Central memory CD8-positive, alpha-beta T cell (primary cell): ENCODE results near the gene RASSF5.

Experiments
- ATAC-seq: fragments of 150-1000 bp; cut with Tn5 transposase; replicated peaks from 2 replicates; pipeline ENCODE4 v1.10.0; 2022; ENCODE audit warnings: mild to moderate bottlenecking, moderate FRiP score, moderate number of reproducible peaks; ENCODE audit not compliant: poor library complexity, severe bottlenecking; ENCODE audit errors: extremely low read depth
- DNase-seq, 2 donors: peaks; one replicate each; pipeline ENCODE4 v3.0.0; 2021; ENCODE audit warnings: low spot score in 2 of 2
- H3K27ac Mint-ChIP-seq: one replicate; pipeline ENCODE4 v1.8.0; 2022; ENCODE audit warnings: low read depth, mild to moderate bottlenecking, moderate library complexity, mixed read lengths
- H3K27me3 Mint-ChIP-seq: one replicate; pipeline ENCODE4 v1.8.0; 2022; ENCODE audit warnings: mixed read lengths
- H3K36me3 Mint-ChIP-seq: one replicate; pipeline ENCODE4 v1.8.0; 2022; ENCODE audit warnings: mild to moderate bottlenecking, moderate library complexity, mixed read lengths; ENCODE audit not compliant: insufficient read depth
- H3K4me1 Mint-ChIP-seq: one replicate; pipeline ENCODE4 v1.8.0; 2022; ENCODE audit warnings: mixed read lengths
- H3K4me3 Mint-ChIP-seq: one replicate; pipeline ENCODE4 v1.8.0; 2022; ENCODE audit warnings: mild to moderate bottlenecking, moderate library complexity, mixed read lengths
- H3K9me3 Mint-ChIP-seq: one replicate; pipeline ENCODE4 v1.8.0; 2022; ENCODE audit warnings: mixed read lengths

Gene RASSF5

GRCh38 chr1:206566999-206567398, 59.7 kb downstream of the RASSF5 start:
- peak overlapping the region; percentile 92 for H3K27ac Mint-ChIP-seq
- H3K27me3 Mint-ChIP-seq = no peaks in the 10 kb centered on the region
- ATAC-seq = no peak
- peaks cover 96% of the 10 kb centered on the region for H3K4me1 Mint-ChIP-seq
- no peak for DNase-seq
- no peaks in the 10 kb centered on the region for H3K9me3 Mint-ChIP-seq
- peak overlapping the region; percentile 95 for H3K4me3 Mint-ChIP-seq
- H3K36me3 Mint-ChIP-seq = peaks cover 63% of the 10 kb centered on the region

DNA sequence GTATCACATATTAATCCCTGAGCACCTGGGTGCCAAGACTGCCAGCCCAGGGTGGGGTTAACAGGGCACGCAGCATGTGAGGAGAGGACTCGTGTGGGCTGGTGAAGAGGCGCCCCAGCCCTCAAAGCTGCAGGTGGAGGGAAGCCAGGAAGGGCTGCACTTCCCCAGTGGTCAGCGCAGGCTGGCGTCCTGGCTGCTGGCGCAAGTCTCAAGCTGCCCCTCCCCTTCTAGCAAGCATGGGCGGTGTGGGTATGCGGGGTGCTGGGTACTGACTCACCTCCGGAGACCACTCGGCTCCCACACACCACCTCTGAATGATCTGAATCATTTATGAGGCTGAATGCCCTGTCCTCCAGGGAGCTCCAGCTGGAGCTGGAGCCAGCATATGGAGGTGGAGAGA, 60.9 kb downstream of the RASSF5 start:
- Mint-ChIP-seq H3K36me3 (peaks cover 61% of the 10 kb centered on the region), H3K4me1 (peaks cover 90% of the 10 kb centered on the region), H3K4me3 (peak overlapping the region; percentile 95), H3K27me3 (no peaks in the 10 kb centered on the region), H3K27ac (peak overlapping the region; percentile 92), H3K9me3 (no peaks in the 10 kb centered on the region)
- DNase-seq = no peak
- ATAC-seq = peak; percentile 34

GRCh38 chr1:206568779-206569352, 61.5 kb downstream of the RASSF5 start:
- Mint-ChIP-seq H3K4me3 (peak overlapping the region; percentile 95), H3K27ac (peak overlapping the region; percentile 92), H3K9me3 (no peaks in the 10 kb centered on the region), H3K27me3 (no peaks in the 10 kb centered on the region), H3K4me1 (peaks cover 90% of the 10 kb centered on the region), H3K36me3 (peaks cover 62% of the 10 kb centered on the region)
- DNase-seq (no peak), ATAC-seq (no peak)

- H3K36me3 Mint-ChIP-seq = peaks cover 60% of the 10 kb centered on the region
- peaks cover 90% of the 10 kb centered on the region for H3K4me1 Mint-ChIP-seq
- no peaks in the 10 kb centered on the region for H3K9me3 Mint-ChIP-seq
- H3K27me3 Mint-ChIP-seq = no peaks in the 10 kb centered on the region
- H3K27ac Mint-ChIP-seq = peak overlapping the region; percentile 68
- ATAC-seq (no peak), DNase-seq (no peak)
- H3K4me3 Mint-ChIP-seq = peak overlapping the region; percentile 95
Observed at GRCh38 chr1:206569556-206569955, 62.2 kb downstream of the RASSF5 start.

GRCh38 chr1:206570529-206570928, 63.2 kb downstream of the RASSF5 start:
- Mint-ChIP-seq H3K4me1 (peaks cover 88% of the 10 kb centered on the region), H3K36me3 (peaks cover 59% of the 10 kb centered on the region), H3K9me3 (no peaks in the 10 kb centered on the region), H3K4me3 (peak overlapping the region; percentile 62), H3K27ac (peak overlapping the region; percentile 68), H3K27me3 (no peaks in the 10 kb centered on the region)
- no peak for DNase-seq
- ATAC-seq = no peak

DNA sequence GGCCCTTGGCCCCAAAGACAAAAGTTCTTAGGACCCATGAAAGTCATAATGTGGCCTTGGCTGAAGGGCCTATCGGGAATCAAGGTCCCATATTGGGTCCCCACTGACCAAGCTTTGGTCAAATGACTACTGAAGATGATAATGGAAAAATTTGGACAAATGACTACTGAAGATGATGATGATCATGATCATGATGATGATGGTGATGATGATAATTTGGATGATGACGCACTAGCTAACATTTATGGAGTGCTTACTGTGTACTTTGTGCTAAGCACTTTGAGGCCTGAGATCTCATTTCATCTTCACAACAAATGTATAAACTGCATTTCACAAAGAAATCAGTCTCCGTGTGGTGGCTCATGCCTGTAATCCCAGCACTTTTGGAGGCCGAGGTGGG, 65.5 kb downstream of the RASSF5 start:
- no peak overlapping the region for H3K4me3 Mint-ChIP-seq
- no peaks in the 10 kb centered on the region for H3K27me3 Mint-ChIP-seq
- no peak for DNase-seq
- no peak for ATAC-seq
- H3K27ac Mint-ChIP-seq = peak overlapping the region; percentile 74
- H3K4me1 Mint-ChIP-seq = peaks cover 88% of the 10 kb centered on the region
- H3K9me3 Mint-ChIP-seq = no peaks in the 10 kb centered on the region
- peaks cover 57% of the 10 kb centered on the region for H3K36me3 Mint-ChIP-seq

GRCh38 chr1:206573319-206573718, 66.0 kb downstream of the RASSF5 start:
- no peak for ATAC-seq
- Mint-ChIP-seq H3K4me3 (no peak overlapping the region), H3K36me3 (peaks cover 61% of the 10 kb centered on the region), H3K27ac (peak overlapping the region; percentile 74), H3K27me3 (no peaks in the 10 kb centered on the region), H3K4me1 (peaks cover 88% of the 10 kb centered on the region), H3K9me3 (no peaks in the 10 kb centered on the region)
- no peak for DNase-seq

GRCh38 chr1:206573762-206574161, 66.4 kb downstream of the RASSF5 start:
- peaks cover 58% of the 10 kb centered on the region for H3K36me3 Mint-ChIP-seq

GRCh38 chr1:206575165-206575893, 68.0 kb downstream of the RASSF5 start:
- DNase-seq (peak in 1 of 2 donors; percentile 60), ATAC-seq (peak; percentile 71)
- H3K9me3 Mint-ChIP-seq = no peaks in the 10 kb centered on the region
- H3K27ac Mint-ChIP-seq = peak overlapping the region; percentile 100
- peaks cover 59% of the 10 kb centered on the region for H3K36me3 Mint-ChIP-seq
- no peaks in the 10 kb centered on the region for H3K27me3 Mint-ChIP-seq
- H3K4me1 Mint-ChIP-seq = peaks cover 91% of the 10 kb centered on the region
- H3K4me3 Mint-ChIP-seq = peak overlapping the region; percentile 56

More at GRCh38 chr1:206573762-206574161, 66.4 kb downstream of the RASSF5 start:
- Mint-ChIP-seq H3K4me1 (peaks cover 88% of the 10 kb centered on the region), H3K9me3 (no peaks in the 10 kb centered on the region), H3K27ac (peak overlapping the region; percentile 74), H3K27me3 (no peaks in the 10 kb centered on the region), H3K4me3 (peak overlapping the region; percentile 47)
- DNase-seq = no peak
- no peak for ATAC-seq

- Mint-ChIP-seq H3K27ac (peak overlapping the region; percentile 100), H3K9me3 (no peaks in the 10 kb centered on the region), H3K4me3 (peak overlapping the region; percentile 56), H3K36me3 (peaks cover 58% of the 10 kb centered on the region), H3K4me1 (peaks cover 91% of the 10 kb centered on the region), H3K27me3 (no peaks in the 10 kb centered on the region)
- no peak for ATAC-seq
- no peak for DNase-seq
Observed at GRCh38 chr1:206575894-206576737, 68.8 kb downstream of the RASSF5 start.

DNA sequence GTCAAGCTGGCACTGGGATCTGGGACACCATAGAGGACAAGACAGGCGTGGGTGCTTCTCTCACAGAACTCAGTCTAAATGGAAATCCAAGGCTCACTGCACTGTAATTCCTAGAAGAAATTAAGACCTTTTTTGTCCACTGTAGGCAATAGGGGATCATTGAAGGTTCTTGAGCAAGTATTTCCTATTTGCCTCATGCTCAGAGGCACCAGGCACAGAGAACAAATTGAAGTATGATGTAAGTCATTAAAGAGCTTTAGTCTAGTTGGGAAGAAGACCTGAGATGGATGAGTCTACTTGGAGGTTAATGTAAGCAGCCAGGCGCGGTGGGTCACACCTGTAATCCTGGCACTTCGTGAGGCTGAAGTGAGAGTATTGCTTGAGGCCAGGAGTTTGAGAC, 70.3 kb downstream of the RASSF5 start:
- Mint-ChIP-seq H3K27ac (peak overlapping the region; percentile 100), H3K9me3 (no peaks in the 10 kb centered on the region), H3K4me3 (peak overlapping the region; percentile 80), H3K36me3 (peaks cover 55% of the 10 kb centered on the region), H3K27me3 (no peaks in the 10 kb centered on the region), H3K4me1 (peaks cover 97% of the 10 kb centered on the region)
- ATAC-seq = no peak
- no peak for DNase-seq

DNA sequence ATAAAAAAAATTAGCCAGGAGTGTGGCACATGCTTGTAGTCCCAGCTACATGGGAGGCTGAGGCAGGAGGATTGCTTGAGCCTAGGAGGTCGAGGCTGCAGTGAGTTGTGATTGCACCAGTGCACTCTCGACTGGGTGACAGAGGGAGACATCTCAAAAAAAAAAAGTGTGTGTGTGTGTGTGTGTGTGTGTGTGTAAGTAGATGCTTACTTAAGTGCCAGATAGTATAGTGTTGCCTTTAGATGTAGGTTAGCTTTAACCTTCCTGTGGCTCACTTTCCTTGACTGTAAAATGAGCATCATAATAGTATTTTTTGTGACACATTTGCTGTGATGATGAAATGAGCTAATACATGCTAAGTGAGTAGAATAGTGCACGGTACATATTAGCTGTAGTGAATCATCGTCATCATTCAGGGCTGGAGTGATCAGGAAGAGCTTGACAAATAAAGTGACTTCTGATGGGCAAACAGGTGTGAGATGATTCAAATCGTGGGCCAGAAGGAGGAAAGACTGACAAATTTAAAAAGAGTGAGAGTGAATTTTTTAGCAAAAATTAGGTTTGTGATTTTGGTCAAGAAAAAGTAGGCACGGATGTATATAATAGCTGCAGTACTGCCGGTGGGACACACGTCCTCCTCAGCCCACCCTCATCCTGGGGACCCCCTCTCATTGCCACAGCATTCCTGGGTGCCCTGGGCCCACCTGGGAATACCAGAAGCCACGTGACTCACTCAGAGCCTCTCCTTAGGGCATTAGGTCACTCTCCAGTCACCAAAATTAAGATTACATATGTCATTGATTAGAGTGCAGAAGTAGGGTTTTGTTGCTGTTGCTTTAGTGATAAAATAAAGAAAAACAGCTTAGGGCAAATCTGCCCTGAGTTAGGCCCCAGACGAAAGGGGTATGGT, 71.0 kb downstream of the RASSF5 start:
- Mint-ChIP-seq H3K27ac (peak overlapping the region; percentile 100), H3K9me3 (no peaks in the 10 kb centered on the region), H3K4me3 (peak overlapping the region; percentile 80), H3K27me3 (no peaks in the 10 kb centered on the region), H3K4me1 (peaks cover 97% of the 10 kb centered on the region), H3K36me3 (peaks cover 55% of the 10 kb centered on the region)
- no peak for DNase-seq
- peak; percentile 15 for ATAC-seq
